Peyer's patch (tissue), 4 donors: ENCODE measurements around the gene GULP1.

Source experiments
- POLR2A ChIP-seq, 2 donors: fragments of 450-650 bp; IDR thresholded peaks; one replicate each; pipeline ENCODE4 v1.5.1; 2017; ENCODE audit warnings: antibody characterized with exemption in 2 of 2, mild to moderate bottlenecking in 2 of 2, moderate library complexity in 2 of 2
- TF ChIP-seq, protein P1 (sequence below), 6 experiments: fragments of 450-650 bp in 4 of 6; fragments of 200-600 bp in 2 of 6; sonication (generic) in 1 of 6; IDR thresholded peaks; one replicate each; pipeline ENCODE4 v1.5.1; 2017 to 2019; ENCODE audit warnings: antibody characterized with exemption in 6 of 6, mild to moderate bottlenecking in 3 of 6, moderate library complexity in 1 of 6

DNA sequence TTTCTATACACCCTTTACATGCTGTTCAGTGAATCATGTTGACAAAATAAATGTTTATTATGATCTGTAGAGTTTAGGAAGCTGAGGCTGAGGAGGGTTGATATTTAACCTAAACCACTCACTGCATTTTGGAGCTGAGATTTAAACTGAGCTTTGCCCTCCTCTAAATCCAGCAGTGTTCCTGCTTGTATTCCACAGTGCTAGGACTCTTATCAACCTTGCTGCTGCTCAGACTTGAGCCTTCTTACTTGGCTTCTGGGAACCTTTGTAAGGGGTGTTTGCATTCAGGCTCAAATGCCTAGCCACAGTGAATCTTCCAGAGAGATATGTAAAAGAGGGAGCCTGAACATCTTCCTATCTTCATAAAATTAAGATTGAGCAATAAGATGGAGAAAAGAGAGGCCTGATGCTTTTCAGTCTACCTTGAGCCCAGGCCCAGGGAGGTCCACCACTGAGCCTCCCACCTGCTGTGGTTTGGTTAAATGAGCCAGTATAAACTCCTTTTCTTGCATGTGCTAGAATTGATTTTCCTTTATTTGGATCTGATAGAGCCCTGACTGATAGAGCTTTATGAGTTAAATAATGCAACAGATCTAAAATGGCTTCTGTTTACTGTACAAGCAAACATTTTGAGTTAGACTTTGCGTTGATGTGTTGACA, 149.7 kb downstream of the GULP1 start:
- TF ChIP-seq, protein P1, sequence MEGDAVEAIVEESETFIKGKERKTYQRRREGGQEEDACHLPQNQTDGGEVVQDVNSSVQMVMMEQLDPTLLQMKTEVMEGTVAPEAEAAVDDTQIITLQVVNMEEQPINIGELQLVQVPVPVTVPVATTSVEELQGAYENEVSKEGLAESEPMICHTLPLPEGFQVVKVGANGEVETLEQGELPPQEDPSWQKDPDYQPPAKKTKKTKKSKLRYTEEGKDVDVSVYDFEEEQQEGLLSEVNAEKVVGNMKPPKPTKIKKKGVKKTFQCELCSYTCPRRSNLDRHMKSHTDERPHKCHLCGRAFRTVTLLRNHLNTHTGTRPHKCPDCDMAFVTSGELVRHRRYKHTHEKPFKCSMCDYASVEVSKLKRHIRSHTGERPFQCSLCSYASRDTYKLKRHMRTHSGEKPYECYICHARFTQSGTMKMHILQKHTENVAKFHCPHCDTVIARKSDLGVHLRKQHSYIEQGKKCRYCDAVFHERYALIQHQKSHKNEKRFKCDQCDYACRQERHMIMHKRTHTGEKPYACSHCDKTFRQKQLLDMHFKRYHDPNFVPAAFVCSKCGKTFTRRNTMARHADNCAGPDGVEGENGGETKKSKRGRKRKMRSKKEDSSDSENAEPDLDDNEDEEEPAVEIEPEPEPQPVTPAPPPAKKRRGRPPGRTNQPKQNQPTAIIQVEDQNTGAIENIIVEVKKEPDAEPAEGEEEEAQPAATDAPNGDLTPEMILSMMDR (IDR thresholded peaks at IDR 0.05): no peak
- no peak for TF ChIP-seq POLR2A (IDR thresholded peaks at IDR 0.05)
